ENCODE measurements around the gene CCDC159.
"Not testable (repeated sequence)": the region's sequence is repeated elsewhere in the genome, so short reads cannot be mapped to it uniquely, and the experiment has no call there.

DNA sequence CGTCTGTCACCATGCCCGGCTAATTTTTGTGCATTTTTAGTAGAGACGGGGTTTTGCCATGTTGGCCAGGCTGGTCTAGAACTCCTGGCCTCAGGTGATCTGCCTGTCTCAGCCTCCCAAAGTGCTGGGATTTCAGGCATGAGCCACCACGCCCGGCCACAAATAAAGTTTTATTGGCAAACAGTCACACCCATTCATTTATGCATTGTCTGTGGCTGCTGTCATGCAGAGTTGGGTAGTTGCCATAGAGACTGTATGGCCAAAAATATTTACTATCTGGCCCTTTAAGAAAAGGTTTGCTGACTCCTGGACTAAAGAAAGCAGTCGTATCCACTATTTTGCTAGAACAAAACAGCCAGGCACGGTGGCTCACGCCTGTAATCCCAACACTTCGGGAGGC, 12.5 kb upstream of the CCDC159 start:
- TF ChIP-seq, protein P1, sequence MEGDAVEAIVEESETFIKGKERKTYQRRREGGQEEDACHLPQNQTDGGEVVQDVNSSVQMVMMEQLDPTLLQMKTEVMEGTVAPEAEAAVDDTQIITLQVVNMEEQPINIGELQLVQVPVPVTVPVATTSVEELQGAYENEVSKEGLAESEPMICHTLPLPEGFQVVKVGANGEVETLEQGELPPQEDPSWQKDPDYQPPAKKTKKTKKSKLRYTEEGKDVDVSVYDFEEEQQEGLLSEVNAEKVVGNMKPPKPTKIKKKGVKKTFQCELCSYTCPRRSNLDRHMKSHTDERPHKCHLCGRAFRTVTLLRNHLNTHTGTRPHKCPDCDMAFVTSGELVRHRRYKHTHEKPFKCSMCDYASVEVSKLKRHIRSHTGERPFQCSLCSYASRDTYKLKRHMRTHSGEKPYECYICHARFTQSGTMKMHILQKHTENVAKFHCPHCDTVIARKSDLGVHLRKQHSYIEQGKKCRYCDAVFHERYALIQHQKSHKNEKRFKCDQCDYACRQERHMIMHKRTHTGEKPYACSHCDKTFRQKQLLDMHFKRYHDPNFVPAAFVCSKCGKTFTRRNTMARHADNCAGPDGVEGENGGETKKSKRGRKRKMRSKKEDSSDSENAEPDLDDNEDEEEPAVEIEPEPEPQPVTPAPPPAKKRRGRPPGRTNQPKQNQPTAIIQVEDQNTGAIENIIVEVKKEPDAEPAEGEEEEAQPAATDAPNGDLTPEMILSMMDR (IDR thresholded peaks at IDR 0.05): not testable (repeated sequence)
- TF ChIP-seq POLR2A (IDR thresholded peaks at IDR 0.05): not testable (repeated sequence)
